ENCODE measurements around the gene ATOH1. TPM values are rescaled to one million over a fixed set of nuclear protein-coding genes. Genes with fewer than 3 reads are reported as not detected.
A peak's percentile ranks its signal among the peaks of the same experiment; 100 is the strongest.

ATOH1 gene
- not detected for total RNA-seq

GRCh38 chr4:93828332-93828994, at the start of gene ATOH1:
Gene ATOH1 (plus strand): TSS chr4:93828753. CDS start chr4:93828927, 174 bp downstream.
- Histone ChIP-seq H3K27ac (no peak within 1 kb of the TSS), H3K27me3 (peaks cover 86% of the 10 kb centered on the region), H3K9me3 (no peaks in the 10 kb centered on the region), H3K4me1 (peaks cover 0 to 33% (median 21%) of the 10 kb centered on the region in 3 donors), H3K4me3 (peak within 1 kb of the TSS in 1 of 2 donors; percentile 46), H3K36me3 (no peaks in the 10 kb centered on the region)
- WGBS, 2 donors (ENCODE audit: low coverage in 1 of 2), result 0 to 3% methylated on average over 19 to 21 of the region's 46 CpGs
- TF ChIP-seq EP300 (IDR thresholded peaks at IDR 0.05) (no peak), POLR2AphosphoS5 (IDR thresholded peaks at IDR 0.05) (no peak), CTCF (IDR thresholded peaks at IDR 0.05) (no peak), POLR2A (IDR thresholded peaks at IDR 0.05) (no peak)
- no peak for ATAC-seq

GRCh38 chr4:93779228-93779627, 49.3 kb upstream of the ATOH1 start:
- no peak overlapping the region for H3K4me3 ChIP-seq
- no peaks in the 10 kb centered on the region for H3K36me3 ChIP-seq
- WGBS, 2 donors (ENCODE audit: low coverage in 1 of 2), result 93% methylated on average over 1 of the region's 2 CpGs; no CpG with 5 or more reads in 1 of the 2 donors

GRCh38 chr4:93780080-93780479, 48.5 kb upstream of the ATOH1 start:
- Histone ChIP-seq H3K4me3 (no peak overlapping the region), H3K27me3 (no peaks in the 10 kb centered on the region), H3K9me3 (no peaks in the 10 kb centered on the region), H3K36me3 (no peaks in the 10 kb centered on the region), H3K27ac (no peak overlapping the region), H3K4me1 (no peaks in the 10 kb centered on the region)
- no peak for ATAC-seq
- TF ChIP-seq POLR2AphosphoS5 (IDR thresholded peaks at IDR 0.05) (no peak), POLR2A (IDR thresholded peaks at IDR 0.05) (no peak), CTCF (IDR thresholded peaks at IDR 0.05) (no peak), EP300 (IDR thresholded peaks at IDR 0.05) (no peak)
- 82 to 93% methylated on average over 3 to 5 of the region's 5 CpGs for WGBS, 2 donors (ENCODE audit: low coverage in 1 of 2)

More at GRCh38 chr4:93779228-93779627, 49.3 kb upstream of the ATOH1 start:
- Histone ChIP-seq H3K4me1 (no peaks in the 10 kb centered on the region), H3K9me3 (no peaks in the 10 kb centered on the region), H3K27ac (no peak overlapping the region), H3K27me3 (no peaks in the 10 kb centered on the region)
- ATAC-seq, result no peak
- no peak for TF ChIP-seq CTCF (IDR thresholded peaks at IDR 0.05)
- no peak for TF ChIP-seq EP300 (IDR thresholded peaks at IDR 0.05)
- TF ChIP-seq POLR2AphosphoS5 (IDR thresholded peaks at IDR 0.05), result no peak
- no peak for TF ChIP-seq POLR2A (IDR thresholded peaks at IDR 0.05)

GRCh38 chr4:93781198-93781597, 47.4 kb upstream of the ATOH1 start:
- Histone ChIP-seq H3K27ac (no peak overlapping the region), H3K36me3 (no peaks in the 10 kb centered on the region), H3K9me3 (no peaks in the 10 kb centered on the region), H3K4me3 (no peak overlapping the region), H3K27me3 (no peaks in the 10 kb centered on the region), H3K4me1 (no peaks in the 10 kb centered on the region)
- ATAC-seq, result no peak
- no peak for TF ChIP-seq POLR2AphosphoS5 (IDR thresholded peaks at IDR 0.05)
- WGBS, 2 donors (ENCODE audit: low coverage in 1 of 2), result 78 to 90% methylated on average over 2 to 3 of the region's 9 CpGs

- Histone ChIP-seq H3K27ac (no peak overlapping the region), H3K4me1 (no peaks in the 10 kb centered on the region), H3K4me3 (no peak overlapping the region), H3K9me3 (no peaks in the 10 kb centered on the region), H3K27me3 (no peaks in the 10 kb centered on the region), H3K36me3 (no peaks in the 10 kb centered on the region)
- WGBS, 2 donors (ENCODE audit: low coverage in 1 of 2), result 58 to 74% methylated on average over 2 of the region's 2 CpGs
- TF ChIP-seq POLR2AphosphoS5 (IDR thresholded peaks at IDR 0.05) (no peak), POLR2A (IDR thresholded peaks at IDR 0.05) (no peak), CTCF (IDR thresholded peaks at IDR 0.05) (no peak), EP300 (IDR thresholded peaks at IDR 0.05) (no peak)
- no peak for ATAC-seq
Measured at GRCh38 chr4:93786149-93786548, 42.4 kb upstream of the ATOH1 start.
